ENCODE measurements around the gene CAMKV. TPM values are rescaled to one million over a fixed set of nuclear protein-coding genes. Genes with fewer than 3 reads are reported as not detected.
"Not testable (repeated sequence)": the region's sequence is repeated elsewhere in the genome, so short reads cannot be mapped to it uniquely, and the experiment has no call there.

Gene CAMKV
- total RNA-seq, 2 donors from 2014 or later, result not detected

DNA sequence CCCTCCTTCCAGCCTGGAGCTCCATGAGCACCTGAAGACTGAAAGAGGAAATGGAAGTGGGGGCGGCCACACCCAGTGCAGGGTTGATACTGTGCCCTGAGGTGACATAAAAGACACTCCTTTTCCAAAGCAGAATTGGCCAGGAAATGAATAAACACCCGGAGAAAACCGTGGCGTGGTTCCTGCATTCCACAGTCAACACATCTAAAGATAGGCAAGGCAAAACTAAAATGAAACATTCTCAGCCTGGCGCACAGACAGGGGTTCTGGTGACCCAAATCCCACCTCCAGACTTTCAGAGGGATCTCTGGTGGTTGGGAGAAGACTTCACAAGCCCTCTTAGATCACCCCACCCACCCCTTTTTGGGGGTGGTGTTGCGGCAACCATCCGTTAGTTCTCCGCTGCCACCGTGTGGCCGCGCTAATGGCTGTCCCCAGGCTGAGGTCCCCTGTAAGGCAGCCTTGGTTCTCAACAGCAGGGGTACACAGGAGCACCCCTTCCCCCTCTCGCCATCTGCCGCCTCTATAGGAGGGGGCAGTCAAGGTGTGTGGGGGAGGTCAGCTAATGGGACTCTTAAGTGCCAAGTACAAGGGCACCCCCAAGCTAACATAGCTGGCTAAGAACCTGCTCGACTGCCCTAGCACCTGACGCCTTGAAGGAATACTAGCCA, 36.5 kb upstream of the CAMKV start:
- intact Hi-C loops (cut with DNase I), result loop anchor here (5.0 kb wide), 1 partner anchor 99 kb away; no protein-coding TSS in a partner anchor
- no peak overlapping the region for H3K4me3 ChIP-seq
- peak overlapping the region; percentile 31 to 70 (median 52) for H3K27ac ChIP-seq

DNA sequence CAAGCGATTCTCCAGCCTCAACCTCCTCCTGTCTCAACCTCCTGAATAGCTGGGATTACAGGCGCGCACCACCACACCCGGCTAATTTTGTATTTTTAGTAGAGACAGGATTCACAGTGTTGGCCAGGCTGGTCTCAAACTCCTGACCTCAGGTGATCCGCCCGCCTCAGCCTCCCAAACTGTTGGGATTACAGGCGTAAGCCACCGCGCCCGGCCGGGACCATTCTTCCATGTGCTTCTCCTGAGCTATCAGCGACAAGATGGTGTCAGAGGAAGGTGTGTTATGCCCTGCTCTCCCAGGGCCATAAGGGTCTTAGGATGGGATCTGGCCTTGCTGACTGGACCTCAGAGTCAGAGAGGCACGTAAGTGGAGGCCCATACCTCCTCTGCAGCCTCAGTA, 34.7 kb upstream of the CAMKV start:
- Histone ChIP-seq H3K4me1 (peaks cover 58% of the 10 kb centered on the region), H3K27ac (peak overlapping the region in 3 of 4 donors; percentile 28 to 71 (median 56))
- WGBS, 2 donors, result 91 to 100% methylated on average over 8 to 13 of the region's 13 CpGs
- H3K4me3 ChIP-seq; H3K9me3 ChIP-seq; H3K27me3 ChIP-seq; H3K36me3 ChIP-seq (replicated peaks in 1 of 2; ENCODE audit: insufficient read depth in 1 of 2, low read depth in 2 of 2); DNase-seq; intact Hi-C loops (cut with DNase I); ATAC-seq: not testable (repeated sequence)

More for the DNA sequence above, 36.5 kb upstream of the CAMKV start:
- no peak for TF ChIP-seq POLR2A (IDR thresholded peaks at IDR 0.05)
- TF ChIP-seq, protein P1, sequence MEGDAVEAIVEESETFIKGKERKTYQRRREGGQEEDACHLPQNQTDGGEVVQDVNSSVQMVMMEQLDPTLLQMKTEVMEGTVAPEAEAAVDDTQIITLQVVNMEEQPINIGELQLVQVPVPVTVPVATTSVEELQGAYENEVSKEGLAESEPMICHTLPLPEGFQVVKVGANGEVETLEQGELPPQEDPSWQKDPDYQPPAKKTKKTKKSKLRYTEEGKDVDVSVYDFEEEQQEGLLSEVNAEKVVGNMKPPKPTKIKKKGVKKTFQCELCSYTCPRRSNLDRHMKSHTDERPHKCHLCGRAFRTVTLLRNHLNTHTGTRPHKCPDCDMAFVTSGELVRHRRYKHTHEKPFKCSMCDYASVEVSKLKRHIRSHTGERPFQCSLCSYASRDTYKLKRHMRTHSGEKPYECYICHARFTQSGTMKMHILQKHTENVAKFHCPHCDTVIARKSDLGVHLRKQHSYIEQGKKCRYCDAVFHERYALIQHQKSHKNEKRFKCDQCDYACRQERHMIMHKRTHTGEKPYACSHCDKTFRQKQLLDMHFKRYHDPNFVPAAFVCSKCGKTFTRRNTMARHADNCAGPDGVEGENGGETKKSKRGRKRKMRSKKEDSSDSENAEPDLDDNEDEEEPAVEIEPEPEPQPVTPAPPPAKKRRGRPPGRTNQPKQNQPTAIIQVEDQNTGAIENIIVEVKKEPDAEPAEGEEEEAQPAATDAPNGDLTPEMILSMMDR (IDR thresholded peaks at IDR 0.05), result peak; percentile 45 to 70 (median 53)
- Histone ChIP-seq H3K4me1 (peaks cover 44% of the 10 kb centered on the region), H3K27me3 (no peaks in the 10 kb centered on the region), H3K9me3 (no peaks in the 10 kb centered on the region), H3K36me3 (replicated peaks in 1 of 2; ENCODE audit: insufficient read depth in 1 of 2, low read depth in 2 of 2) (no peaks in the 10 kb centered on the region)
- WGBS, 2 donors, result 9 to 12% methylated on average over 10 to 15 of the region's 15 CpGs
- ATAC-seq (peak; percentile 28), DNase-seq (peak; percentile 49 to 63 (median 52))

DNA sequence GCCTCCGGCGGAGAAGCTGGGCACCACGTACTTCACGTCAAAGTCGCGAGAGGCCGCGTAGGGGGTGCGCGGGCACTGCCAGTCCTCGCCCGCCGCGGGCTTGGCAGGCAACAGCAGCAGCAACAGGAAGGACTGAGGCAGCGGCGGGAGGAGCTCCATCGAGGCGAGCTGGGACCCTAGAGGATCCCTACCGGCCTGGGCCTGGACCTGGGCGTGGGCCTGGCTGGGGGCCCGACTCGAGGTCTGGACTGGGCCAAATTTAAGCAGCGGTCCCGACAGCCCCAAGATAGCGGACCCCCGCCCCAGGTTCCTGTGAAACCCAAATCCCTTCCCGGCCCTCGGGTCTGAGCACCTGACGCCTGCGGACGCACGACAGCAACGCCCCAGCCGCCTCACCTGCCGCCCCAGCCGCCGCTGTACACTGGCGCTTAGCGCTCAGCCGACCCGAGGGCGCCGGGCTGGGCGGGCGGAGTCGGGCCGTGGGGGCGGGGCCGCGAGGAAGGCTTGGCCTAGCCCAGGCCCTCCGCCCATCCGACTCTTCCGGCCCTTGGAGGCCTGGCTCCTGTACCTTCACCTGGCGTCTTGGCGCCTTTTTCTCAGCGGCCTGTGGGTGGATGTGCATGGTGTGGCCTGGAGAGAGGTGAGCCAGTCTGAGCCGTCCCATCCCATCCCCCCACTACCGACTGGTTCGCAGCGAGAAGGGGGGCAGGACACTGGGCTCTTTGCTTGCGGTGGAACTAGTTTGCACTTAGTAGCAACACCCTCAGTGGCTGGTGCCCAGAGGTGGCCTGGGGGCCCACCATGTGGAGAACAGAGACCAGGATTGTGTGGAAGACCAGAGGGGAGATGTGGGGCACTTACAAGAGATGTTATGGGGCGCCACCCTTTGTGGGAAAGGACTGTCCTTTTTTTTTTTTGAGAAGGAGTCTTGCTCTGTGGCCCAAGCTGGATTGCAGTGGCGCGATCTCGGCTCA, 34.0 kb upstream of the CAMKV start, which contains the start of gene MST1R:
MST1R (minus strand) TSS at position 423 of the 974 bp plus-strand sequence; CDS start at position 159, 264 bp downstream.
- 27 to 87% methylated on average over 9 to 63 of the region's 65 CpGs for WGBS, 2 donors

DNA sequence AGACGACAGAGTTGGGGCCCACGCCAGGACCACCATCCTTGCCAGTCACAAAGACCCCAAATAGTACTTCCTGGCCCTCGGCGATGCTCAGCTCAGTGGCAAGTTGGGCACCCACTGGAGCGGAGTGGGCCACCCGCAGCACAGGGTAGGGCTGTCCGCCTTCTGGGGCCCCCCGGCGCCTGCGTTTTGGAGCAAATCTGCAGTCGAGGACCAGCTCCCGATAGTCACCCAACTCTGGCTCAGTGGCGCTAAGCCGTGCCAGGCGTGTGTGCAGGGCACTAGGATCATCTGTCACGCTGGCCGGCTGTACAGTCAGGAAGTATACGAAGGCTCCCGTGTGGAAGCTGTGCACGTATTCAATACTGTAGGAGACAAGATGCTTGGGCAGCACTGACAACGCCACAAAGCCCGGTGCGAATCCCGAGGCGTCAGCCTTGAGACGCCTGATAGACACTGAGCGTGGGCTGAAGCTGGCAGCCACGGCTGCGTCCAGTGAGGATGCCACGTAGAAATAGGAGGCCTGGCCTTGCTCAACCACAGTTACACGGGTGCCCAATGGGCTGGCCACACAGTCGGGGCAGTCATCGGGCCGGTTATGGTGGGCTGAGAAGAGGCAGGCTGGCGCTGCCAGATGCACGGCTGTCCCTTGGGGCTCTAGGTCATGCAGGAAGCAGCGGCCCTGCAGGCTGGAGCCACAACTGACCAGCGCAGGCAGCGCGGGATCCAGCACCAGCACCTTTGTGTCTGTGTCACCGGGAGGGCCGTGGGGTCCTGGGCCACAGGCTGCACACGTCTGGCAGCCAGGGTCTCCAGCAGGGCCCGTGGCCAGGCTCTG, 33.0 kb upstream of the CAMKV start:
- intact Hi-C loops (cut with DNase I), result no loop called here
- Histone ChIP-seq H3K36me3 (replicated peaks in 1 of 2; ENCODE audit: insufficient read depth in 1 of 2, low read depth in 2 of 2) (no peaks in the 10 kb centered on the region), H3K27me3 (no peaks in the 10 kb centered on the region), H3K4me1 (peaks cover 58% of the 10 kb centered on the region), H3K4me3 (no peak overlapping the region), H3K27ac (peak overlapping the region in 3 of 4 donors; percentile 56 to 78 (median 71)), H3K9me3 (no peaks in the 10 kb centered on the region)
- DNase-seq (peak in 1 of 4 donors; percentile 9), ATAC-seq (no peak)
- TF ChIP-seq POLR2A (IDR thresholded peaks at IDR 0.05), result no peak
- TF ChIP-seq, protein P1 (IDR thresholded peaks at IDR 0.05), result no peak
- WGBS, 2 donors, result 87 to 91% methylated on average over 9 to 41 of the region's 44 CpGs

More for the DNA sequence above, 34.0 kb upstream of the CAMKV start, which contains the start of gene MST1R:
- peak; percentile 72 to 78 (median 76) for TF ChIP-seq POLR2A (IDR thresholded peaks at IDR 0.05)
- TF ChIP-seq, protein P1 (IDR thresholded peaks at IDR 0.05), result peak in 4 of 7 experiments; percentile 33 to 47 (median 42)
- peak; percentile 92 to 96 (median 96) for DNase-seq
- no peak within 1 kb of the TSS for H3K4me3 ChIP-seq
- H3K27ac ChIP-seq, result peak within 1 kb of the TSS; percentile 28 to 71 (median 60)
- intact Hi-C loops (cut with DNase I), result no loop called here
- peaks cover 58% of the 10 kb centered on the region for H3K4me1 ChIP-seq
- no peaks in the 10 kb centered on the region for H3K27me3 ChIP-seq
- H3K36me3 ChIP-seq (replicated peaks in 1 of 2; ENCODE audit: insufficient read depth in 1 of 2, low read depth in 2 of 2), result no peaks in the 10 kb centered on the region
- H3K9me3 ChIP-seq, result no peaks in the 10 kb centered on the region
- ATAC-seq, result peak; percentile 86

All from body of pancreas (tissue), 4 donors.